IMR-90 (cell line): ENCODE results near the gene OSER1. TPM values are rescaled to one million over a fixed set of nuclear protein-coding genes. Genes with fewer than 3 reads are reported as not detected.

Source experiments
- ATAC-seq: fragments of 200-7000 bp; cut with Tn5 transposase; 2 replicates; pipeline ENCODE4 v1.9.1; 2020; ENCODE audit warnings: low read depth, mild to moderate bottlenecking, moderate library complexity
- BruUV-seq: library from RNA; stranded (reverse); fragments of 400-500 nt; replicated peaks from 2 replicates; lab custom pipeline; 2021; lab: Mats Ljungman, UMichigan
- CTCF ChIA-PET: fragments of 300-600 bp; formaldehyde crosslinking; extraction: SDS; loops from one replicate; lab custom pipeline; 2021; ENCODE audit warnings: antibody characterized with exemption; lab: Yijun Ruan, JAX
- POLR2A ChIA-PET: fragments of 300-600 bp; sonication (Branson Sonifier 250); formaldehyde crosslinking; loops from one replicate; lab custom pipeline; 2022; ENCODE audit warnings: antibody characterized with exemption; ENCODE audit not compliant: unreplicated experiment; lab: Charles Lee
- DNase-seq: peaks from one replicate; pipeline ENCODE4 v3.0.0; 2013
- H2AFZ ChIP-seq: replicated peaks from 2 replicates; pipeline ENCODE3; 2013; ENCODE audit warnings: low read length, mild to moderate bottlenecking; ENCODE audit not compliant: poor library complexity
- H2AK5ac ChIP-seq: 2 replicates; pipeline ENCODE4 v1.6.1; 2013; ENCODE audit warnings: low read depth, low read length, inconsistent platforms
- H2AK9ac ChIP-seq: replicated peaks from 2 replicates; pipeline ENCODE3; 2013; ENCODE audit warnings: mild to moderate bottlenecking, low read depth, low read length, moderate library complexity; ENCODE audit not compliant: poor library complexity
- H2BK120ac ChIP-seq: 2 replicates; pipeline ENCODE4 v1.6.1; 2013; ENCODE audit warnings: low read depth, low read length, inconsistent platforms
- H2BK15ac ChIP-seq: 3 replicates; pipeline ENCODE4 v1.6.1; 2013; ENCODE audit warnings: low read depth, low read length, inconsistent platforms
- H2BK20ac ChIP-seq: 2 replicates; pipeline ENCODE4 v1.6.1; 2013; ENCODE audit warnings: low read depth, mild to moderate bottlenecking, inconsistent platforms, low read length, moderate library complexity
- H2BK5ac ChIP-seq: 2 replicates; pipeline ENCODE4 v1.6.1; 2013; ENCODE audit warnings: mild to moderate bottlenecking, low read depth, low read length, inconsistent platforms; ENCODE audit not compliant: poor library complexity, severe bottlenecking
- H3K14ac ChIP-seq: replicated peaks from 2 replicates; pipeline ENCODE4 v1.6.1; 2013; ENCODE audit warnings: low read depth, low read length, inconsistent platforms
- H3K18ac ChIP-seq: 2 replicates; pipeline ENCODE4 v1.6.1; 2013; ENCODE audit warnings: low read depth, low read length, control low read depth
- H3K23ac ChIP-seq: 2 replicates; pipeline ENCODE4 v1.6.1; 2013; ENCODE audit warnings: low read depth, low read length, inconsistent platforms
- H3K27ac ChIP-seq: 2 replicates; pipeline ENCODE4 v1.5.1; 2013; ENCODE audit warnings: mild to moderate bottlenecking, control low read depth, low read length; ENCODE audit not compliant: insufficient read depth
- H3K27me3 ChIP-seq: 2 replicates; pipeline ENCODE4 v1.6.1; 2013; ENCODE audit warnings: low read length; ENCODE audit not compliant: control insufficient read depth, insufficient read depth
- H3K36me3 ChIP-seq: 2 replicates; pipeline ENCODE4 v1.6.1; 2013; ENCODE audit warnings: low read length, mixed read lengths; ENCODE audit not compliant: control insufficient read depth, insufficient read depth
- H3K4ac ChIP-seq: 2 replicates; pipeline ENCODE4 v1.6.1; 2013; ENCODE audit warnings: low read depth, low read length, inconsistent platforms
- H3K4me1 ChIP-seq: 2 replicates; pipeline ENCODE4 v1.6.1; 2013; ENCODE audit warnings: low read length, mixed read lengths; ENCODE audit not compliant: control insufficient read depth, insufficient read depth
- H3K4me2 ChIP-seq: 2 replicates; pipeline ENCODE4 v1.6.1; 2013; ENCODE audit warnings: low read depth, mild to moderate bottlenecking, control low read depth, low read length, moderate library complexity
- H3K4me3 ChIP-seq: 2 replicates; pipeline ENCODE4 v1.5.1; 2013; ENCODE audit warnings: low read depth, mild to moderate bottlenecking, control low read depth, low read length, moderate library complexity; ENCODE audit not compliant: insufficient read depth
- H3K56ac ChIP-seq: 2 replicates; pipeline ENCODE4 v1.6.1; 2013; ENCODE audit warnings: low read length, inconsistent platforms; ENCODE audit not compliant: insufficient read depth; ENCODE audit errors: extremely low read depth
- H3K79me1 ChIP-seq, 2 experiments: 2 replicates each; pipeline ENCODE4 v1.6.1; 2013; ENCODE audit warnings: low read length in 2 of 2, inconsistent platforms in 1 of 2, low read depth in 1 of 2
- H3K9ac ChIP-seq: 2 replicates; pipeline ENCODE4 v1.6.1; 2013; ENCODE audit warnings: low read depth, low read length, control low read depth
- H3K9me1 ChIP-seq: 2 replicates; pipeline ENCODE4 v1.6.1; 2013; ENCODE audit warnings: low read length, inconsistent platforms; ENCODE audit not compliant: insufficient read depth
- H3K9me3 ChIP-seq: 2 replicates; pipeline ENCODE4 v1.6.1; 2013; ENCODE audit warnings: low read length; ENCODE audit not compliant: control insufficient read depth, insufficient read depth
- H4K20me1 ChIP-seq: 2 replicates; pipeline ENCODE4 v1.6.1; 2013; ENCODE audit warnings: low read length, inconsistent platforms; ENCODE audit not compliant: insufficient read depth
- H4K5ac ChIP-seq: 2 replicates; pipeline ENCODE4 v1.6.1; 2013; ENCODE audit warnings: mild to moderate bottlenecking, low read depth, low read length, control low read depth
- H4K8ac ChIP-seq, 2 experiments: 2 replicates each; pipeline ENCODE4 v1.6.1; 2013; ENCODE audit warnings: low read depth in 2 of 2, low read length in 2 of 2, control low read depth in 1 of 2, inconsistent platforms in 1 of 2
- H4K91ac ChIP-seq: 2 replicates; pipeline ENCODE4 v1.6.1; 2013; ENCODE audit warnings: low read depth, low read length, inconsistent platforms; ENCODE audit not compliant: insufficient read depth
- BHLHE40 ChIP-seq: fragments of 150-350 bp; IDR thresholded peaks from 2 replicates; pipeline ENCODE4 v1.6.1; 2016; ENCODE audit warnings: mild to moderate bottlenecking, low read depth, low read length
- CEBPB ChIP-seq: IDR thresholded peaks from 2 replicates; pipeline ENCODE4 v1.6.1; 2012; ENCODE audit warnings: low read depth, low read length, improper control_type of control experiment
- CHD1 ChIP-seq: IDR thresholded peaks from 2 replicates; pipeline ENCODE4 v1.6.1; 2012; ENCODE audit warnings: low read depth, low read length, improper control_type of control experiment
- CTCF ChIP-seq: conservative IDR thresholded peaks from 2 replicates; pipeline ENCODE4 v1.5.1; 2012; ENCODE audit warnings: mild to moderate bottlenecking, low read depth, low read length, improper control_type of control experiment
- ELK1 ChIP-seq: fragments of 150-350 bp; IDR thresholded peaks from 2 replicates; pipeline ENCODE4 v1.6.1; 2016; ENCODE audit warnings: low read depth, mild to moderate bottlenecking, low read length, moderate library complexity, borderline replicate concordance
- FOS ChIP-seq: fragments of 150-350 bp; IDR thresholded peaks from 2 replicates; pipeline ENCODE4 v1.6.1; 2016; ENCODE audit warnings: low read depth, low read length
- MAFK ChIP-seq: IDR thresholded peaks from 2 replicates; pipeline ENCODE4 v1.6.1; 2012; ENCODE audit warnings: low read depth, low read length, improper control_type of control experiment
- MXI1 ChIP-seq: IDR thresholded peaks from 2 replicates; pipeline ENCODE4 v1.6.1; 2012; ENCODE audit warnings: low read depth, mild to moderate bottlenecking, low read length, moderate library complexity, borderline replicate concordance
- NFE2L2 ChIP-seq: fragments of 150-350 bp; IDR thresholded peaks from 2 replicates; pipeline ENCODE4 v1.6.1; 2016; ENCODE audit warnings: low read depth, mild to moderate bottlenecking, low read length
- POLR2A ChIP-seq: IDR thresholded peaks from 2 replicates; pipeline ENCODE4 v1.6.1; 2012; ENCODE audit warnings: mild to moderate bottlenecking, low read depth, low read length
- RAD21 ChIP-seq: IDR thresholded peaks from 2 replicates; pipeline ENCODE4 v1.6.1; 2012; ENCODE audit warnings: low read length, improper control_type of control experiment
- RCOR1 ChIP-seq: IDR thresholded peaks from 2 replicates; pipeline ENCODE4 v1.6.1; 2012; ENCODE audit warnings: mild to moderate bottlenecking, low read length, improper control_type of control experiment; ENCODE audit not compliant: insufficient replicate concordance
- RFX5 ChIP-seq: IDR thresholded peaks from 2 replicates; pipeline ENCODE4 v1.8.0; 2012; ENCODE audit warnings: low read depth, mild to moderate bottlenecking, low read length, moderate library complexity
- SMC3 ChIP-seq: fragments of 150-350 bp; IDR thresholded peaks from 2 replicates; pipeline ENCODE4 v1.6.1; 2016; ENCODE audit warnings: low read depth, mild to moderate bottlenecking, antibody characterized with exemption, low read length, moderate library complexity
- USF2 ChIP-seq: fragments of 150-350 bp; IDR thresholded peaks from 2 replicates; pipeline ENCODE4 v1.6.1; 2017; ENCODE audit warnings: mild to moderate bottlenecking, antibody characterized with exemption, low read length, low read depth
- WGBS, 2 experiments: methylation state at CpG; one replicate each; pipeline versions ENCODE4 v1.1.5 to v1.1.7; 2013; ENCODE audit warnings: missing lambda C conversion rate in 2 of 2; ENCODE audit not compliant: insufficient read length in 1 of 2; ENCODE audit errors: extremely low coverage in 2 of 2; 5-methylcytosine and 5-hydroxymethylcytosine counted together
- dilution Hi-C: fragments of 300-500 bp; cut with HindIII; formaldehyde crosslinking; loops from one replicate; pipeline ENCODE4 v1.14.3; 2018; ENCODE audit warnings: low sequenced_read_pairs; ENCODE audit not compliant: unreplicated experiment
- in situ Hi-C: fragments of 300-500 bp; cut with MboI; formaldehyde crosslinking; loops from 3 replicates; pipeline ENCODE4 v1.14.3; 2019; ENCODE audit warnings: low sequenced_read_pairs, inconsistent platforms, mixed read lengths
- intact Hi-C: fragments of 100-400 bp; cut with micrococcal nuclease; formaldehyde crosslinking; loops from 2 replicates; pipeline ENCODE4 v1.10.0; 2022
- polyA plus RNA-seq, 3 experiments: library from polyadenylated mRNA; depleted of rRNA; stranded (reverse); fragments of >200 nt; gene quantifications; 2 replicates each; pipeline ENCODE4 v1.2.3, GENCODE V29; 2012; ENCODE audit warnings: low replicate concordance in 1 of 3
- total RNA-seq: library from RNA; depleted of rRNA; stranded (reverse); fragments of >200 nt; gene quantifications from 2 replicates; pipeline ENCODE4 v1.2.3, GENCODE V29; 2012

OSER1 gene
- total and polyA plus RNA-seq, 2 of the 4 experiments (the other 2 are of a cell fraction) = 32.6 to 70.6 TPM

GRCh38 chr20:44258226-44258890, 47.8 kb upstream of the OSER1 start:
- no peak overlapping the region for H3K4me2 ChIP-seq
- intact Hi-C loops (no loop called here), in situ Hi-C loops (no loop called here), dilution Hi-C loops (no loop called here)
- H3K4me3 ChIP-seq = no peak overlapping the region
- no peak overlapping the region for H2BK20ac ChIP-seq
- no peaks in the 10 kb centered on the region for H3K79me1 ChIP-seq
- H4K20me1 ChIP-seq = no peaks in the 10 kb centered on the region
- ATAC-seq (no peak), DNase-seq (no peak)
- no peaks in the 10 kb centered on the region for H3K4me1 ChIP-seq
- H2BK5ac ChIP-seq = no peak overlapping the region
- H3K9me3 ChIP-seq = no peaks in the 10 kb centered on the region
- H2BK120ac ChIP-seq = no peak overlapping the region
- no peak overlapping the region for H2AK5ac ChIP-seq
- no peak overlapping the region for H4K5ac ChIP-seq
- peaks cover 7% of the 10 kb centered on the region; the same call in 1 of the 2 replicates for H3K27me3 ChIP-seq
- no peak overlapping the region for H3K23ac ChIP-seq
- no peak overlapping the region for H3K9ac ChIP-seq
- H3K18ac ChIP-seq = no peak overlapping the region
- peak overlapping the region; percentile 28 for H2AK9ac ChIP-seq
- no peak overlapping the region for H4K91ac ChIP-seq
- no peak overlapping the region for H4K8ac ChIP-seq
- 61% methylated on average over 14 of the region's 28 CpGs; no CpG with 5 or more reads in 1 of the 2 experiments for WGBS, 2 experiments
- no peaks in the 10 kb centered on the region for H3K36me3 ChIP-seq
- no peak overlapping the region for H3K4ac ChIP-seq
- H3K56ac ChIP-seq = no peak overlapping the region
- POLR2A ChIA-PET = no interaction called here
- TF ChIP-seq POLR2A = no peak
- TF ChIP-seq CEBPB = no peak
- no peak for TF ChIP-seq CTCF
- no peak for TF ChIP-seq FOS
- TF ChIP-seq MAFK = no peak
- TF ChIP-seq NFE2L2 = no peak
- no peak for TF ChIP-seq SMC3
- TF ChIP-seq RFX5 = no peak
- TF ChIP-seq BHLHE40 = no peak
- TF ChIP-seq RCOR1 = no peak
- TF ChIP-seq RAD21 = no peak
- no peak for TF ChIP-seq USF2
- no peak for TF ChIP-seq CHD1
- no peak for TF ChIP-seq MXI1
- TF ChIP-seq ELK1 = no peak
- H2BK15ac ChIP-seq = no peak overlapping the region
- H3K9me1 ChIP-seq = no peaks in the 10 kb centered on the region; the same call in 1 of the 2 replicates
- H3K14ac ChIP-seq = no peak overlapping the region
- no TSS peak for BruUV-seq
- no peak overlapping the region for H3K27ac ChIP-seq
- no peak overlapping the region for H2AFZ ChIP-seq
- CTCF ChIA-PET = no interaction called here
